GM20000 (cell line): ENCODE results near the gene ADORA1.
A peak's percentile ranks its signal among the peaks of the same experiment; 100 is the strongest.

ENCODE experiments used
- DNase-seq: peaks from one replicate; pipeline ENCODE4 v3.0.0; 2012; ENCODE audit warnings: low spot score
- TF ChIP-seq, protein P1 (sequence below): IDR thresholded peaks from 2 replicates; pipeline ENCODE4 v1.5.1; 2012; ENCODE audit warnings: mild to moderate bottlenecking, control low read depth; ENCODE audit errors: extremely low read depth, missing control alignments

Gene ADORA1

GRCh38 chr1:203082571-203083462 lies 44.7 kb upstream of the ADORA1 start:
- no peak for DNase-seq
- TF ChIP-seq, protein P1, sequence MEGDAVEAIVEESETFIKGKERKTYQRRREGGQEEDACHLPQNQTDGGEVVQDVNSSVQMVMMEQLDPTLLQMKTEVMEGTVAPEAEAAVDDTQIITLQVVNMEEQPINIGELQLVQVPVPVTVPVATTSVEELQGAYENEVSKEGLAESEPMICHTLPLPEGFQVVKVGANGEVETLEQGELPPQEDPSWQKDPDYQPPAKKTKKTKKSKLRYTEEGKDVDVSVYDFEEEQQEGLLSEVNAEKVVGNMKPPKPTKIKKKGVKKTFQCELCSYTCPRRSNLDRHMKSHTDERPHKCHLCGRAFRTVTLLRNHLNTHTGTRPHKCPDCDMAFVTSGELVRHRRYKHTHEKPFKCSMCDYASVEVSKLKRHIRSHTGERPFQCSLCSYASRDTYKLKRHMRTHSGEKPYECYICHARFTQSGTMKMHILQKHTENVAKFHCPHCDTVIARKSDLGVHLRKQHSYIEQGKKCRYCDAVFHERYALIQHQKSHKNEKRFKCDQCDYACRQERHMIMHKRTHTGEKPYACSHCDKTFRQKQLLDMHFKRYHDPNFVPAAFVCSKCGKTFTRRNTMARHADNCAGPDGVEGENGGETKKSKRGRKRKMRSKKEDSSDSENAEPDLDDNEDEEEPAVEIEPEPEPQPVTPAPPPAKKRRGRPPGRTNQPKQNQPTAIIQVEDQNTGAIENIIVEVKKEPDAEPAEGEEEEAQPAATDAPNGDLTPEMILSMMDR = no peak

GRCh38 chr1:203083463-203083921 lies 44.0 kb upstream of the ADORA1 start:
- TF ChIP-seq, protein P1 = no peak
- no peak for DNase-seq

- TF ChIP-seq, protein P1 = peak; percentile 68
- DNase-seq = peak; percentile 67
These were observed 42.7 kb upstream of the ADORA1 start for GRCh38 chr1:203084588-203085527.

GRCh38 chr1:203085528-203086406 lies 41.8 kb upstream of the ADORA1 start, which contains the start of gene MYOG:
Gene MYOG (minus strand): TSS chr1:203086012. CDS start chr1:203085961, 51 bp downstream.
- TF ChIP-seq, protein P1 = no peak
- DNase-seq = no peak

DNA sequence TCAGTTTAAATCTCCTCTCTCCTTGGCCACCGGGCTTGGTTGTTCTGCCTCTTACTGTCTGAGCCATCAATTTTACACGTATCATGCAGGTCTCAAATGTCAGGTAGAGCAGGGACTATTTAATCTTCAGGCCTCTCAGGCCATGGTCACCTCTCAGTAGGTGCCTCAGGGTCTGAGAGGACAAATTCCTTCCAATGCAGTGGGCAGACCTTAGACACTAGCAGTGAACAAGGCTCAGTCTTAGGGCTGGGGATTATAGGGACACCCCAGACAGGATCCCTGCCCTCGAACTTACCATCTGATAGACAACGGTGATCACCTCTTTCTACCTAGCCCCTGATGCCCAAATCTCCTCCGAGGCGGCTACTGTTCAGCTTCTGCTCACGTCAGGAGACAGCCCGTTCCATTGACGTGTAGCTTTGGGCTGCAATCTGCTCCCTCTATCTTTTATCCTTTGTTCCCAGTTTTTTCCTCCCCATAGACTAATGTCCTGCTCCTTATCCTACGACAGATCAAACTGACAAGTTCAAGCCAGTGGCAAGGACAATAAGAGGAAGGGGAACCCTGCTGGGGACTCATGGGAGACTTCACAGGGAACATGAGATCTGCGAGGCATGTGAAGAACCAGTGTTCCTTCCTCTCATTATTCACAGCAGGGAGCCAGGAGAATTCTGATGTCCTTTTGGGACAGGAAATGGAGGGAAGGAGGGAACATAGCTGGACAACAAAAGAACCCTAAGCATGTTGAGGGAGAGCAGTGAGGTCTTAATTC lies 40.3 kb upstream of the ADORA1 start:
- TF ChIP-seq, protein P1 = no peak
- DNase-seq = no peak

- no peak for DNase-seq
- TF ChIP-seq, protein P1 = no peak
These were observed 39.1 kb upstream of the ADORA1 start for GRCh38 chr1:203088441-203088840.
